Osteocyte (in vitro differentiated cells): ENCODE measurements around the gene SCP2D1. TPM values are rescaled to one million over a fixed set of nuclear protein-coding genes. Genes with fewer than 3 reads are reported as not detected.

Source experiments
- DNase-seq: peaks from one replicate; pipeline ENCODE4 v3.0.0; 2021; ENCODE audit warnings: mixed read lengths; ENCODE audit not compliant: unreplicated experiment; ENCODE audit errors: extremely low spot score
- H3K27ac Mint-ChIP-seq: one replicate; pipeline ENCODE4 v1.8.0; 2021; ENCODE audit warnings: mild to moderate bottlenecking, mixed read lengths; ENCODE audit not compliant: unreplicated experiment
- H3K27me3 Mint-ChIP-seq: one replicate; pipeline ENCODE4 v1.8.0; 2021; ENCODE audit warnings: mixed read lengths; ENCODE audit not compliant: unreplicated experiment
- H3K36me3 Mint-ChIP-seq: one replicate; pipeline ENCODE4 v1.8.0; 2021; ENCODE audit warnings: mixed read lengths; ENCODE audit not compliant: unreplicated experiment
- H3K4me1 Mint-ChIP-seq: one replicate; pipeline ENCODE4 v1.8.0; 2021; ENCODE audit warnings: mixed read lengths; ENCODE audit not compliant: unreplicated experiment
- H3K4me3 Mint-ChIP-seq: one replicate; pipeline ENCODE4 v1.8.0; 2021; ENCODE audit warnings: mild to moderate bottlenecking, moderate library complexity, mixed read lengths; ENCODE audit not compliant: unreplicated experiment
- H3K9me3 Mint-ChIP-seq: one replicate; pipeline ENCODE4 v1.8.0; 2021; ENCODE audit warnings: mixed read lengths; ENCODE audit not compliant: unreplicated experiment
- total RNA-seq: library from RNA; stranded (reverse); gene quantifications from 2 replicates; pipeline ENCODE4 v1.2.1, GENCODE V29; 2021
- TF ChIP-seq, protein P1 (sequence below): fragments of 200-600 bp; sonication (generic); IDR thresholded peaks from 2 replicates; pipeline ENCODE4 v1.5.0; 2021; ENCODE audit warnings: antibody characterized with exemption, mild to moderate bottlenecking, moderate library complexity

Gene SCP2D1
- total RNA-seq, 1 donor from 2014 or later = not detected

DNA sequence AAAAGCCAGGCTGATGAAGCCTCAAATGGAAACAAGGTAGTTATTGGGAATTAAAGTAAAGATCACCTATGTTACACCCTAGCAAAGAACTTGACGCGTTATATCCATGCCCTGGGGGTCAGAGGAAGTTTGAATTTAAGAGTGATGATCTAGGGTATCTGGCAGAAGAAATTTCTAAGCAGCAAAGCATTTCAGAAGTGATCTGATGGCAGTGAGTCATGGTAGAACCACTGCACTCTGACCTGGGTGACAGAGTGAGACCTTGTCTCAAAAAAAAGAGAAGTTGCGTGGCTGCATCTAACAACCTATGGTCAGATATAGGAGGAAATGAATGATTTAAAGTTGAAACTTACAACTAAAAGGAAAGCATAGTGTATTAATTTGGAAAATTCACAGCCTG lies 45.2 kb downstream of the SCP2D1 start:
- no peak for DNase-seq
- no peaks in the 10 kb centered on the region for H3K27me3 Mint-ChIP-seq
- H3K27ac Mint-ChIP-seq = no peak overlapping the region
- TF ChIP-seq, protein P1, sequence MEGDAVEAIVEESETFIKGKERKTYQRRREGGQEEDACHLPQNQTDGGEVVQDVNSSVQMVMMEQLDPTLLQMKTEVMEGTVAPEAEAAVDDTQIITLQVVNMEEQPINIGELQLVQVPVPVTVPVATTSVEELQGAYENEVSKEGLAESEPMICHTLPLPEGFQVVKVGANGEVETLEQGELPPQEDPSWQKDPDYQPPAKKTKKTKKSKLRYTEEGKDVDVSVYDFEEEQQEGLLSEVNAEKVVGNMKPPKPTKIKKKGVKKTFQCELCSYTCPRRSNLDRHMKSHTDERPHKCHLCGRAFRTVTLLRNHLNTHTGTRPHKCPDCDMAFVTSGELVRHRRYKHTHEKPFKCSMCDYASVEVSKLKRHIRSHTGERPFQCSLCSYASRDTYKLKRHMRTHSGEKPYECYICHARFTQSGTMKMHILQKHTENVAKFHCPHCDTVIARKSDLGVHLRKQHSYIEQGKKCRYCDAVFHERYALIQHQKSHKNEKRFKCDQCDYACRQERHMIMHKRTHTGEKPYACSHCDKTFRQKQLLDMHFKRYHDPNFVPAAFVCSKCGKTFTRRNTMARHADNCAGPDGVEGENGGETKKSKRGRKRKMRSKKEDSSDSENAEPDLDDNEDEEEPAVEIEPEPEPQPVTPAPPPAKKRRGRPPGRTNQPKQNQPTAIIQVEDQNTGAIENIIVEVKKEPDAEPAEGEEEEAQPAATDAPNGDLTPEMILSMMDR = no peak
- H3K9me3 Mint-ChIP-seq = peaks cover 8% of the 10 kb centered on the region
- no peaks in the 10 kb centered on the region for H3K36me3 Mint-ChIP-seq
- H3K4me3 Mint-ChIP-seq = no peak overlapping the region
- H3K4me1 Mint-ChIP-seq = no peaks in the 10 kb centered on the region

Other genes with a start within 250 kb of the SCP2D1 start
- 55.7 and 56.1 TPM in 2 replicates for gene SMIM26, start 246.4 kb upstream of the SCP2D1 start, total RNA-seq
- gene DTD1, start 225.7 kb upstream of the SCP2D1 start, total RNA-seq = 21.5 and 26.2 TPM in 2 replicates